HG03066 (cell line): ENCODE data around the gene TRMT1L.
"Not testable (repeated sequence)": the region's sequence is repeated elsewhere in the genome, so short reads cannot be mapped to it uniquely, and the experiment has no call there.

Experiments used
- ATAC-seq: cut with Tn5 transposase; IDR thresholded peaks from one replicate; pipeline ENCODE4 v1.9.1; 2021; ENCODE audit warnings: low read depth; ENCODE audit not compliant: unreplicated experiment

TRMT1L gene, protein sequence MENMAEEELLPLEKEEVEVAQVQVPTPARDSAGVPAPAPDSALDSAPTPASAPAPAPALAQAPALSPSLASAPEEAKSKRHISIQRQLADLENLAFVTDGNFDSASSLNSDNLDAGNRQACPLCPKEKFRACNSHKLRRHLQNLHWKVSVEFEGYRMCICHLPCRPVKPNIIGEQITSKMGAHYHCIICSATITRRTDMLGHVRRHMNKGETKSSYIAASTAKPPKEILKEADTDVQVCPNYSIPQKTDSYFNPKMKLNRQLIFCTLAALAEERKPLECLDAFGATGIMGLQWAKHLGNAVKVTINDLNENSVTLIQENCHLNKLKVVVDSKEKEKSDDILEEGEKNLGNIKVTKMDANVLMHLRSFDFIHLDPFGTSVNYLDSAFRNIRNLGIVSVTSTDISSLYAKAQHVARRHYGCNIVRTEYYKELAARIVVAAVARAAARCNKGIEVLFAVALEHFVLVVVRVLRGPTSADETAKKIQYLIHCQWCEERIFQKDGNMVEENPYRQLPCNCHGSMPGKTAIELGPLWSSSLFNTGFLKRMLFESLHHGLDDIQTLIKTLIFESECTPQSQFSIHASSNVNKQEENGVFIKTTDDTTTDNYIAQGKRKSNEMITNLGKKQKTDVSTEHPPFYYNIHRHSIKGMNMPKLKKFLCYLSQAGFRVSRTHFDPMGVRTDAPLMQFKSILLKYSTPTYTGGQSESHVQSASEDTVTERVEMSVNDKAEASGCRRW

DNA sequence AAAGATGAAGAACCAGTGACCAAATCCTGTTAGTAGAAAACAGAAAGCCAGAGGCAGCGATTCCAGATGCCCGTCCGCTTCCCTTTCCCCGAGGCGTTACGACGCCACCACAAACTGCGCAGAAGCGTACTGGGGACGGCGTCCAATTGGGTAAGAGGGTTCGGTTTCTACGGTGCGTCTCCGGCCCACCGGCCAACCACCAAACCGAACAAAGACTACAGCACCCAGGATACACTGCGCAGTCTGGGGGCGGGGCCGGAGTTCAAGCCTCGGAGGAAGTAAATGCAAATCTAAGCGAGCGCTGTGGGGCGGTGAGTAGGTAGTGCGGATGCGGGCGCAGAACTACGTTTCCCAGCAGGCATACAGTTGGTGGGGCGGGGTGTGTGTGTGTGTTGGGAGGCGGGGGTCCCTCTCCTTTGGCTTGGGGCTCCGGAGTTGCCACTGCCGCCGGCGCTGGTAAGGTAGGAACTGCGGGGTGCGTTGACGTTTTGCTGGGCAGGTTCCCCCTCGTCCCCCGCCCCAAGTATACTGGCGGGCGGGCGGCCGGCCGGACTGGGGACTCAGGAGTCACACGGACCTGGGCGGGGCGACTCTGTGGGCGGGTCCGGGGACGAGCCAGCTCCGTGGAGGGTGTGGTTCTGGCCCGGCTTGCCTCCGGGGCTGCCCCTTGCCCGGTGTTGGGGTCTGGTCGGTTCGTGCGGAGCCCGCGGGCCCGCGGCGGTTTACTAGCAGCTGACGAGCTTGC lies at the start of gene TRMT1L, which contains the start of gene SWT1:
Gene TRMT1L (minus strand): TSS at position 100 of the 745 bp plus-strand sequence. CDS start 241 bp downstream, outside the sequence.
Gene SWT1 (plus strand): TSS at position 314 of the 745 bp plus-strand sequence. CDS start 3,675 bp downstream, outside the sequence.
- ATAC-seq, result peak; percentile 90

- ATAC-seq, result no peak
These were observed 44.1 kb upstream of the TRMT1L start for GRCh38 chr1:185200889-185201288.

DNA sequence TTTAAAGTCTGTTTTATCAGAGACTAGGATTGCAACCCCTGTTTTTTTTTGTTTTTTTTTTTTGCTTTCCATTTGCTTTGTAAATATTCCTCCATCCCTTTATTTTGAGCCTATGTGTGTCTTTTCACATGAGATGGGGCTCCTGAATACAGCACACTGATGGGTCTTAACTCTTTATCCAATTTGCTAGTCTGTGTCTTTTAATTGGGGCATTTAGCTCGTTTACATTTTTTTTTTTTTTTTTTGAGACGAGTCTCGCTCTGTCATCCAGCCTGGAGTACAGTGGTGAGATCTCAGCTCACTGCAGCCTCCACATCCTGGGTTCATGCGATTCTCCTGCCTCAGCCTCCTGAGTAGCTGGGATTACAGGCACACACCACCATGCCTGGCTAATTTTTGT lies 42.0 kb upstream of the TRMT1L start:
- not testable (repeated sequence) for ATAC-seq

- ATAC-seq, result no peak
These were observed 37.0 kb upstream of the TRMT1L start for GRCh38 chr1:185193756-185194155.

- ATAC-seq, result peak; percentile 89
These were observed 13.6 kb upstream of the TRMT1L start for GRCh38 chr1:185170291-185170848.

- ATAC-seq, result no peak
These were observed 9.4 kb upstream of the TRMT1L start for GRCh38 chr1:185166106-185166505.

DNA sequence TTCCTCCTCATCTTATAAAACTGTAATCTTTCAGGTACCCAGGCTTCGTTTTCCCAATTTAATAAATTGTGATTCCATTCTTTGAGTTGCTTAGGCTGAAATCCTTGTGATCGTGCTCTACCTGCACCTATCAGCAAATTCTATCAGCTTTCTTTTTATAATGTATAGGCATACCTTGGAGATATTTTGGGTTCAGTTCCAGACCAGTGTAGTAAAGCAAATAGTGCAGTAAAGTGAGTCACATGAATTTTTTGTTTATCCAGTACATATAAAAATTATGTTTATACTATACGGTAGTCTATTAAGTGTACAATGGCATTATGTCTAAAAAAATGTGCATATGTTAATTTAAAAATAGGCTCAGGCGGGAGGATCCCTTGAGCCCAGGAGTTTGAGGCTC lies 5.7 kb upstream of the TRMT1L start:
- no peak for ATAC-seq

GRCh38 chr1:185159966-185160365 lies 3.2 kb upstream of the TRMT1L start:
- no peak for ATAC-seq

GRCh38 chr1:185158800-185159199 lies 2.0 kb upstream of the TRMT1L start:
- no peak for ATAC-seq

DNA sequence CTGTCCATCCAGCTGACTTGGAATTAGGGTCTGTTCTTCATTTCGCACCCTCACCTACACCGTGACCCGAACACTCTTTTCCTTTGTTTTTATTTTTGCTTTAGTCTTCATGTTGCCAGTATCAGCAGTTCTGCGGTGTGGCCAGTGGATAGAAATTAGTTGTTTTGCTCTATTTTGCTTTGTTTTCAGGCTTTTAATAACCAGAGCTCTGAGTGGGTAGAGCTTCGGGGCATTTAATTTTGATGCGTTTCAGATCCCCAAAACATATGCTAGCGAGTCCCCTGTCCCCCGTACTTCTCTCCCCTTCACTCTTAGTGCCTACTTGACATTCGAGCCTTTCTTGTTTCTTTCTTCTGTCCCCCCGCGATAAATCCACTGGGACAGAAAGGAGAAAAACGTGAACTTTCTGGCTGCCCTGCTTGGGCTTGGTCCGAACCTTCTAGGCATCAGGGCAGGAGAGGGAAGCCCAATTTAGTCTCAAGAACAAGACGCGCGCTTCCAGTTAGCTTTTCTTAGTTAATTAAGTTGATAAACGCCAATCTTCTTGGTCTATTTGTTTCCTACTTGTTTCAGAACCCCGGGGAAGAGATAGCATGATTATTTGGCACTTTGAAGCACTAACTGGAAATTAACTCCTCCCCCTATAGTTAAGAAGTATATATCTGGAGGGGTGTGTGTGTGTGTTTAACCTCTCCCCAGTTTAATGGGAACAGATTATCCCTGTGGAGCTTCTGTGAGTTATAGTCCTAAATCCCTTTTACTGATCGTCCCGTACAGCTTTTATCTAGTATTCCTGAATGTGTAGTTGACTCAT lies 1.1 kb upstream of the TRMT1L start:
- ATAC-seq, result no peak

DNA sequence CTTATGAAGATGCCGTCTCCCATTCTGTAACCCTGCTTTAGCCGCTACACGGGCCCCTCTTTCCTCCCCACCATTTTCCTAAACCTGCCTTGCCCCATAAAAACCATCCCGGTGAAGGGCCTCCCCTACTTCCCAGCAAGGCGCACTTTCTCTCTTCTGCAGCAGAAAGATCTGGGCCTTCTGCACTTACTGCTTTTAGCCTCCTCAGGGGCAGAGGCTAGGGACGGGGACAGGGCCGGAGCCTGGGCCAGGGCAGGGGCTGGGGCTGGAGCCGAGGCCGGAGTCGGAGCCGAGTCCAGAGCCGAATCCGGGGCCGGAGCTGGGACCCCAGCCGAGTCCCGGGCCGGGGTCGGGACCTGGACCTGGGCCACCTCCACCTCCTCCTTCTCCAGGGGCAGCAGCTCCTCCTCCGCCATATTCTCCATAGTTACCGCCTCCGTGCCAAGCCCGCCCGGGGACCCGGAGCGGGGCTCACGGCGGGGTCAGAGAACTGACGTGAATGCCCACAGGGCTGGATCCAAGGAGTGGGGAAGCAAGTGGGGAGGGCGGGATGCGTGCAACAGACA lies 382 bp downstream of the TRMT1L start:
- ATAC-seq, result peak; percentile 21

GRCh38 chr1:185155600-185156287 lies 1.0 kb downstream of the TRMT1L start:
- no peak for ATAC-seq

DNA sequence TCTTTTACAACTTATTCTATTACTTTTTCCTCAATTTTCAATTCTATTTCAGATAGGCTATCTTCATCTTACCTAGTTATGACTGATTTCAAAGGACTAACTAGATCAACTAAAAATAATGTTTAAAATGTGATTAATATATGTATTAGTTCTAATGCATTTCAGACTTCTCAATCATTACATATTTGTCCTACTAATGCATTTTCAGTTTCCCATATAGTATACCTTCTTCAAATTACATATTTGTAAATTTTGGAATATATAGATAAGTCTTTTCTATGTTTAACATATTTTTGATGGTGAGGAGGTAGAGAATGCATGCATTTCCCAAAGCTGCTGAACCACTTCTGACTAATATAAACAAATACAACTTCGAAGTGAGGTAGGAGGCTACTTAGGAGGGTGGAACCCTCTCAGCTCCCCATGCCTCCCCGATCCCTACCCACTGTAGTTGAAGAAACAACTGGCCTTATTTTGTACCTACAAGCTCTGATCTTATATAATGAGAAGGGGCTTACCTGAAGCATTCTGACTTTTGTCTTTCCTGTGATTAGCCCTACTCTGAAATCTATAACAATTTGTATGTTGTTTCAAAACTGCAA lies 1.7 kb downstream of the TRMT1L start:
- ATAC-seq, result no peak

DNA sequence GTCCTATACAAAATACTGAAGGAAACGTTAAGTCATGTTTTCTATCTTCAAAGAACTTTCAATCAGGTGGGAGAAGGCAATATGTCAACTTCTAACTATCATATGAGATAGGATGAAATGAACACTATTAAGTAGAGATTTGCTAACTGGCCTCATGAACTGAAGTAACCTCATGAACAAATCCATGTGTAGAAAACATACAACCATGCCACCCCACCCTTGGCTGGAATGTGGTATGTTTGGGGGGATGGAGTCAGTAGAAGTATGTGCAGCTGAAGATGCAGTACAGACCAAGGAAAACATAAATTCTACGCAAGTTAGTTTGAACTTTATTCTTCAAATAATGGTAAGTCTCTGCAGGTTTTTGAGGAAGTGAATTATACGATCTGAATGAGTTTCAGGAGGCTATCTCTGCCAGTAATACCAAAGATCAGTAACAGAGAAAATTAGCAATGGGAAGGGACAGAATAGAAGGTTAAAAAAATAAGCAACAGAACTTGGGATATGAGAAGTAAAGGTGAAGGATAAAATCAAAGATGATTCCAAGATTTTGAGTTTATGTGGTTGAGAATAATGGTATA lies 4.5 kb downstream of the TRMT1L start:
- no peak for ATAC-seq

DNA sequence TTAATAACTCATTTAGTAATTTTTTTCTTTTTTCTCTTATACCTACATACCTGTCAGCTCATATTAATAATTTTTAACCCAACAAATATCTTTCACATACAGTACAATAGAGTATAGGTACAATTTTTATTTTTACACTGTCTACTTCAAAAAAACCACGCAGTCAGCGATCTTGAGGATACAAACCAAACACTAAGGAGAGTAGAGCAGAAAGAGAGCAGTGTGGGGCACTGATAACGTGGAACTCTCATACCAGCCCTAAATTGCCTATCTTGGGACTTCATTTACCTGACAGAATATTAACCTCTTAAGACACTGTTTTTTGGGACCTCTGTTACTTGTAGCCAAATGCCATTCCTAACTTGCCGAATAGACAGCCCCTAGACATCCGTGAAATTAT lies 5.5 kb downstream of the TRMT1L start:
- ATAC-seq, result no peak

- ATAC-seq, result no peak
These were observed 12.5 kb downstream of the TRMT1L start for GRCh38 chr1:185144233-185144632.

DNA sequence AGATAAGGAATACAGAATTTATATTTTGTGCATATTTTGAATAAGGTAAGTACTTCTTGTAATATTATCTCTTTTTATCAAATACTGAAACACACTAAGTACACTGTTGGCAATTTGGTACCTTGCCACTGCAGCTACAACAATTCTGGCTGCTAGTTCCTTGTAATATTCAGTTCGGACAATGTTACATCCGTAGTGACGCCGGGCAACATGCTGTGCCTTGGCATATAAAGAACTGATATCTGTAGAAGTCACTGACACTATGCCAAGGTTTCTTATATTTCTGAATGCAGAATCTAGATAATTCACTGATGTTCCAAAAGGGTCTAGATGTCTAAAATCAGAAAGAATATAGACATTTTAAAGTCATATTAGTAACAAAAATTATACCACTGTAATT lies 17.5 kb downstream of the TRMT1L start:
- ATAC-seq, result no peak

GRCh38 chr1:185137896-185138545 lies 18.7 kb downstream of the TRMT1L start:
- no peak for ATAC-seq
